ENCODE results near the gene TAF11L12.
"Not testable (repeated sequence)": the region's sequence is repeated elsewhere in the genome, so short reads cannot be mapped to it uniquely, and the experiment has no call there.

Gene TAF11L12

DNA sequence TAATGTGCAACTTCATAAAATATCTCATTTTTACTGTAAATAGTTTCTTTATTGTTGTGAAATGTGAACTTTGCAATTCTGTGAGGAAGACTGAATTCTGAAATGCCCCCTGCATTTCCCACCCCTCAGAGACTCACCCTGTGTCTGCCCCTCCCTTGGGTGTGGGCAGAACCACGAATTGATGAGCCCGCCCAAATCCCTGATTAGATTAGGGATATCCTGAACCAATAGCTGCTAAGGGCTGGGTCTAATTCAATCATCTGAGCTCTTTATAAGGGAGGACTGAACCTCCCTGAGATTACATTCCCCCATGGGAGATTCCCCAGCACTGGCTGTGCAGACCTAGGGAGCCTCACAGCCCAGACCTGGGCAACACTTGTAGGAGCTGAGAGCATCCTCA is at the start of gene TAF11L12:
TSS of gene TAF11L12 (plus strand) at position 301 of the 400 bp plus-strand sequence.
- in situ Hi-C loops (cut with HindIII; ENCODE audit: low pct_ligation_motif_present, low pct_unique_long_range_greater_than_20kb, low sequenced_read_pairs); DNase-seq: not testable (repeated sequence)

DNA sequence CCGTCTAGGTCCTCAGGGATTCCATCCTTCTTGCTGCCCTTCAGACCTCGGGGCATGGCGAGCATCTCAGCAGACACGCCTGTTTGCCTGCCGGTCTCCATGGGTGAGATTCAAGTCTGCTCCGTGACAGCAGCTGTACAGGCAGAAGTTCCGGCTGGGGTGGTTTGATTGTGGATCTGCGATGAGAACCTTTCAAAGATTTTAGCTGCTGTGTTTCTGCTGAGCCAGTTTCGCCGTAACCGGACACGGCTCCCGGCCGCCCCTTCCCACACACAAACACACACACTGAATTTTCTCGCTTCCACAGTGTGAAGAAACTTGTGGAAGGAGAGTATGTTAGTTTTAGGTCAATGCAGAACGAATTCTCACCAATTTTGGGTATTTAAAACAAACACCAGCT is 24.5 kb upstream of the TAF11L12 start, which contains the start of gene TAF11L7:
TSS of gene TAF11L7 (minus strand) at position 101 of the 400 bp plus-strand sequence.
- in situ Hi-C loops (cut with HindIII; ENCODE audit: low pct_ligation_motif_present, low pct_unique_long_range_greater_than_20kb, low sequenced_read_pairs); DNase-seq: not testable (repeated sequence)

DNA sequence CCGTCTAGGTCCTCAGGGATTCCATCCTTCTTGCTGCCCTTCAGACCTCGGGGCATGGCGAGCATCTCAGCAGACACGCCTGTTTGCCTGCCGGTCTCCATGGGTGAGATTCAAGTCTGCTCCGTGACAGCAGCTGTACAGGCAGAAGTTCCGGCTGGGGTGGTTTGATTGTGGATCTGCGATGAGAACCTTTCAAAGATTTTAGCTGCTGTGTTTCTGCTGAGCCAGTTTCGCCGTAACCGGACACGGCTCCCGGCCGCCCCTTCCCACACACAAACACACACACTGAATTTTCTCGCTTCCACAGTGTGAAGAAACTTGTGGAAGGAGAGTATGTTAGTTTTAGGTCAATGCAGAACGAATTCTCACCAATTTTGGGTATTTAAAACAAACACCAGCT is 19.3 kb upstream of the TAF11L12 start, which contains the start of gene TAF11L8:
TSS of gene TAF11L8 (minus strand) at position 101 of the 400 bp plus-strand sequence.
- DNase-seq; in situ Hi-C loops (cut with HindIII; ENCODE audit: low pct_ligation_motif_present, low pct_unique_long_range_greater_than_20kb, low sequenced_read_pairs): not testable (repeated sequence)

DNA sequence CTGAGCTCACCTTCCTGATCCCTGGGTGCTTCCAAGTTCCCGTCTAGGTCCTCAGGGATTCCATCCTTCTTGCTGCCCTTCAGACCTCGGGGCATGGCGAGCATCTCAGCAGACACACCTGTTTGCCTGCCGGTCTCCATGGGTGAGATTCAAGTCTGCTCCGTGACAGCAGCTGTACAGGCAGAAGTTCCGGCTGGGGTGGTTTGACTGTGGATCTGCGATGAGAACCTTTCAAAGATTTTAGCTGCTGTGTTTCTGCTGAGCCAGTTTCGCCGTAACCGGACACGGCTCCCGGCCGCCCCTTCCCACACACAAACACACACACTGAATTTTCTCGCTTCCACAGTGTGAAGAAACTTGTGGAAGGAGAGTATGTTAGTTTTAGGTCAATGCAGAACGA is 15.9 kb upstream of the TAF11L12 start, which contains the start of gene TAF11L9:
TSS of gene TAF11L9 (minus strand) at position 140 of the 400 bp plus-strand sequence.
- DNase-seq; in situ Hi-C loops (cut with HindIII; ENCODE audit: low pct_ligation_motif_present, low pct_unique_long_range_greater_than_20kb, low sequenced_read_pairs): not testable (repeated sequence)

DNA sequence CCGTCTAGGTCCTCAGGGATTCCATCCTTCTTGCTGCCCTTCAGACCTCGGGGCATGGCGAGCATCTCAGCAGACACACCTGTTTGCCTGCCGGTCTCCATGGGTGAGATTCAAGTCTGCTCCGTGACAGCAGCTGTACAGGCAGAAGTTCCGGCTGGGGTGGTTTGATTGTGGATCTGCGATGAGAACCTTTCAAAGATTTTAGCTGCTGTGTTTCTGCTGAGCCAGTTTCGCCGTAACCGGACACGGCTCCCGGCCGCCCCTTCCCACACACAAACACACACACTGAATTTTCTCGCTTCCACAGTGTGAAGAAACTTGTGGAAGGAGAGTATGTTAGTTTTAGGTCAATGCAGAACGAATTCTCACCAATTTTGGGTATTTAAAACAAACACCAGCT is 12.5 kb upstream of the TAF11L12 start, which contains the start of gene TAF11L10:
TSS of gene TAF11L10 (minus strand) at position 101 of the 400 bp plus-strand sequence.
- in situ Hi-C loops (cut with HindIII; ENCODE audit: low pct_ligation_motif_present, low pct_unique_long_range_greater_than_20kb, low sequenced_read_pairs); DNase-seq: not testable (repeated sequence)

DNA sequence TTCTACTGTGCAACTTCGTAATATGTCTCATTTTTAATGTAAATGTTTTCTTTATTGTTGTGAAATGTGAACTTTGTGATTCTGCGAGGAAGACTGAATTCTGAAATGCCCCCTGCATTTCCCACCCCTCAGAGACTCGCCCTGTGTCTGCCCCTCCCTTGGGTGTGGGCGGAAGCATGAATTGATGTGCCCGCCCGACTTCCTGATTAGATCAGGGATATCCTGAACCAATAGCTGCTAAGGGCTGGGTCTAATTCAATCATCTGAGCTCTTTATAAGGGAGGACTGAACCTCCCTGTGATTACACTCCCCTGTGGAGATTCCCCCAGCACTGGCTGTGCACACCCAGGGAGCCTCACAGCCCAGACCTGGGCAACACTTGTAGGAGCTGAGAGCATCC is 6.3 kb upstream of the TAF11L12 start, which contains the start of gene TAF11L11:
TSS of gene TAF11L11 (plus strand) at position 304 of the 400 bp plus-strand sequence.
- DNase-seq; in situ Hi-C loops (cut with HindIII; ENCODE audit: low pct_ligation_motif_present, low pct_unique_long_range_greater_than_20kb, low sequenced_read_pairs): not testable (repeated sequence)

DNA sequence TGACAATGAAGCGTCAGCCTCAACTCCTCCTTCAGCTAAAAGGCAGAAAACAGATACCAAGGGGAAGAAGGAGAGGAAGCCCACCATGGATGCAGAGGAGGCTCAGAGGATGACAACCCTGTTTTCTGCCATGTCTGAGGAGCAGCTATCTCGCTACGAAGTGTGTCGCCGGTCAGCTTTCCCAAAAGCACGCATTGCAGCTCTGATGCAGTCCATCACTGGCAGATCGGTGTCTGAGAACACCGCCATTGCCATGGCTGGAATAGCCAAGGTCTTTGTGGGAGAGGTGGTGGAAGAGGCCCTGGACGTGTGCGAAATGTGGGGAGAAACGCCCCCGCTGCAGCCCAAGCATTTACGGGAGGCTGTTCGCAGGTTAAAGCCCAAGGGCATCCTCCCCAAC is 5.2 kb upstream of the TAF11L12 start:
- in situ Hi-C loops (cut with HindIII; ENCODE audit: low pct_ligation_motif_present, low pct_unique_long_range_greater_than_20kb, low sequenced_read_pairs), result no loop called here
- no peak for DNase-seq

DNA sequence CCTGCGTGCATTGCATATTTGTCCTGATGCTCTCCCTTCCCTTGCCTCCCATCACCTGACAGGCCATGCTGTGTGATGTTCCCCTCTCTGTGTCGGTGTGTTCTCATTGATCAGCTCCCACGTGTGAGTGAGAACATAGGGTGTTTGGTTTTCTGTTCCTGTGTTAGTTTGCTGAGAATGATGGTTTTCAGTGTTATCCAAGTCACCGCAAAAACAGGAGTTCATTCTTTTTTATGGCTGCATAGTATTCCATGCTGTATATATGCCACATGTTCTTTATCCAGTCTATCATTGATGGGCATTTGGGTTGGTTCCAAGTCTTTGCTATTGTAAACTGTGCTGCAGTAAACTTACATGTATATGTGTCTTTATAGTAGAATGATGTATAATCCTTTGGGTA is 2.7 kb upstream of the TAF11L12 start:
- DNase-seq; in situ Hi-C loops (cut with HindIII; ENCODE audit: low pct_ligation_motif_present, low pct_unique_long_range_greater_than_20kb, low sequenced_read_pairs): not testable (repeated sequence)

DNA sequence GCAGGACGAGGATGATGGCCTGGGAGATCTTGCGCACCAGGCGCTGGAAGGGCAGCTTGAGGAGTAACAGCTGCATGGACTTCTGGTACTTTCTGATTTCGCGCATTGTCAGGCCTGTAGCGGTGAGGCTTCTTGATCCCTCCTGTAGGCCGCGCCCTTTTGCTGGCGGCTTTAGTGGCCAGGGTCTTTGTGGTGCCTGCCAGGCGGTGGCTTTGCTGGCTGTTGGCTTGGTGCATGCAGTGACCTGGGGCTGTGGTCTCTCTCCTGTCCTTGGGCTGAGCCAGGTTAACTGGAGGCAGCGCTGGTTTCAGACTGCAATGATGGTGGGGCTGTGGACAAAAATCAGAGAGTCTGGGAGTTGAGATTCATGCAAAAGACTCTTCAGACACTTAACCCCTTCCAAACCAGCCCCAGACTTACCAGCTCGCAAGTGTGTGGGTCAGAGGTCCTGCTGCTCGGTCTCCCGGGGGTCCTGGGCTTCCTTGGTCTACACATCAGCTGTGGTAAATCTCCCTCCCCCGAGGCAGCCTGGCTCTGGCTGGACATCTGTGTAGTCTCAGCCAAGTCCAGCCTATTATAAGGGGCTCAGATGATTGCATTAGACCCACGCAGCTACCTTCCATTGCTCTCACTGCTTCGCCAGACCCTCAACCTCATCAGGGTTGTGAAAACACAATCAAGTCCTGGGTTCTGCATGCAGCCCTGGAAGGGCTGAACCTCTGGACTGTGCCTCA is 4.8 kb downstream of the TAF11L12 start:
- no peak for DNase-seq
- in situ Hi-C loops (cut with HindIII; ENCODE audit: low pct_ligation_motif_present, low pct_unique_long_range_greater_than_20kb, low sequenced_read_pairs), result no loop called here

DNA sequence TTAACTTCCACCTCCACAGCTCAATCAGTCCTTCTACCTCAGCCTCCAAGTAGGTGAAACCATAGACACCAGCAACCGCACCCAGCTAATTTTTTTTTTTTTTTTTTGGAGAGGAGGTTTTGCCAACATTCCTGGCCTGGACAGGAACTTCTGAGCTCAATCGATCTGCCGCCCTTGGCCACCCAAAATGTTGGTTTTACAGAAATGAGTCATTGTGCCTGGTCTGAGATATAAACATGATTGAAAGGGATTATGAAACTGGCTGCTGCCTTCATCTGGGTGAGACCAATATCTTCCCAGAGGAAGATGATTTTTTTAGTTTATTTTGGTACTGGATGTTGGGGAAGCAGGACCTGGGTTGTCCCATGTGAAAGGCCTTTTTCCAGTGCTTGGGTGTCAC is 9.2 kb downstream of the TAF11L12 start:
- no peak for DNase-seq

DNA sequence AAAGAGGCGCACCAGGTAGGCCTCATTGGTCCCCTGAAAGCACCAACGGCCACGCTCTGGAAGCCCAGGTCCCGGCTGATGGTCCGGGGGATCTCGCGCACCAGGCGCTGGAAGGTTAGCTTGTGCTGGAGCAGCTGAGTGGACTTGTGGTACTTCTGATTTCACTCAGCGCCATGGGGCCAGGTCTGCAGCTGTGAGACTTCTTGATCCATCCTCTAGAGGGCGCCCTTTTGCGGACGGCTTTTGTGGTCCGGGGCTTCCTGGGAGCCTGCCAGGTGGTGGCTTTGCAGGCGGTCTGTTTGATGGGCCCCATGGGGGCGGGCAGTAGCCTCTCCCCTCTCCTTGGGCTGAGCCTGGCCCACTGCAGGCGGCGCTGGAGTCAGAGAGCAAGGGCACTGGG is 10.4 kb downstream of the TAF11L12 start:
- DNase-seq, result no peak
- in situ Hi-C loops (cut with HindIII; ENCODE audit: low pct_ligation_motif_present, low pct_unique_long_range_greater_than_20kb, low sequenced_read_pairs), result no loop called here

More for the DNA sequence above, 9.2 kb downstream of the TAF11L12 start:
- in situ Hi-C loops (cut with HindIII; ENCODE audit: low pct_ligation_motif_present, low pct_unique_long_range_greater_than_20kb, low sequenced_read_pairs), result no loop called here

DNA sequence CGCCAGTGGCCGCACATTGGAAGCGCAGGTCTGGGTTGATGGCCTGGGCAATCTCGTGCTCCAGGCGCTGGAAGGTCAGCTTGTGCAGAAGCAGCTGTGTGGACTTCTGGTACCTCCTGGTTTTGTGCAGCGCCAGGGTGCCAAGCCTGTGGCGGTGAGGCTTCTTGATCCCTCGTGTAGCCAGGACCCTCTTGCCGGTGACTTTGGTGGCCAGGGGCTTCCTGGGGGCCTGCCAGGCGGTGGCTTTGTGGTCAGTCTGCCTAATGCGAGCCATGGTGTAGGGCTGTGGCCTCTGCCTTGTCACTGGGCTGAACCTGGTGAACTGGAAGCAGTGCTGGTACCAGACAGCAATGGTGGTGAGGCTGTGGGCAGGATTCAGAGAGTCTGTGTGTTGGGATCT is 15.5 kb downstream of the TAF11L12 start:
- in situ Hi-C loops (cut with HindIII; ENCODE audit: low pct_ligation_motif_present, low pct_unique_long_range_greater_than_20kb, low sequenced_read_pairs), result no loop called here
- no peak for DNase-seq

DNA sequence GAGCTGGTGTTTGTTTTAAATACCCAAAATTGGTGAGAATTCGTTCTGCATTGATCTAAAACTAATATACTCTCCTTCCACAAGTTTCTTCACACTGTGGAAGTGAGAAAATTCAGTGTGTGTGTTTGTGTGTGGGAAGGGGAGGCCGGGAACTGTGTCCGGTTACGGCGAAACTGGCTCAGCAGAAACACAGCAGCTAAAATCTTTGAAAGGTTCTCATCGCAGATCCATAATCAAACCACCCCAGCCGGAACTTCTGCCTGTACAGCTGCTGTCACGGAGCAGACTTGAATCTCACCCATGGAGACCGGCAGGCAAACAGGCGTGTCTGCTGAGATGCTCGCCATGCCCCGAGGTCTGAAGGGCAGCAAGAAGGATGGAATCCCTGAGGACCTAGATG is 21.6 kb downstream of the TAF11L12 start, which contains the start of gene TAF11L13:
TSS of gene TAF11L13 (plus strand) at position 301 of the 400 bp plus-strand sequence.
- DNase-seq; in situ Hi-C loops (cut with HindIII; ENCODE audit: low pct_ligation_motif_present, low pct_unique_long_range_greater_than_20kb, low sequenced_read_pairs): not testable (repeated sequence)

DNA sequence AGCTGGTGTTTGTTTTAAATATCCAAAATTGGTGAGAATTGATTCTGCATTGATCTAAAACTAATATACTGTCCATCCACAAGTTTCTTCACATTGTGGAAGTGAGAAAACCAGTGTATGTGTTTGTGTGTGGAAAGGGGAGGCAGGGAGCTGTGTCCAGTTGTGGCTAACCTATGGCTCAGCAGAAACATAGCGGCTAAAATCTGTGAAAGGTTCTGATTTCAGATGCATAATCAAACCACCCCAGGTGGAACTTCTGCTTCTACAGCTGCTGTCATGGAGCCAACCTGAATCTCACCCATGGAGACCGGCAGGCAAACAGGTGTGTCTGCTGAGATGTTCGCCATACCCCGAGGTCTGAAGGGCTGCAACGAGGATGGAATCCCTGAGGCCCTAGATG is 24.0 kb downstream of the TAF11L12 start, which contains the start of gene TAF11L14:
TSS of gene TAF11L14 (plus strand) at position 301 of the 400 bp plus-strand sequence.
- DNase-seq, result no peak
- in situ Hi-C loops (cut with HindIII; ENCODE audit: low pct_ligation_motif_present, low pct_unique_long_range_greater_than_20kb, low sequenced_read_pairs), result no loop called here

DNA sequence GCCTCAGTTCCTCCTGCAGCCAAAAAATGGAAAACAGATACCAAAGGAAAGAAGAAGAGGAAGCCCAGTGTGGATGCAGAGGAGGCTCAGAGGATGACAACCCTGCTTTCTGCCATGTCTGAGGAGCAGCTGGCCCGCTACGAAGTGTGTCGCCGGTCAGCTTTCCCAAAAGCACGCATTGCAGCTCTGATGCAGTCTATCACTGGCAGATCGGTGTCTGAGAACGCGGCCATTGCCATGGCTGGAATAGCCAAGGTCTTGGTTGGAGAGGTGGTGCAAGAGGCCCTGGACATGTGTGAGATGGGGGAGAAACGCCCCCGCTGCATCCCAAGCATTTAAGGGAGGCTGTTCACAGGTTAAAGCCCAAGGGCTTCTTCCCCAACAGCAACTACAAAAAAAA is 39.0 kb downstream of the TAF11L12 start:
- not testable (repeated sequence) for DNase-seq

DNA sequence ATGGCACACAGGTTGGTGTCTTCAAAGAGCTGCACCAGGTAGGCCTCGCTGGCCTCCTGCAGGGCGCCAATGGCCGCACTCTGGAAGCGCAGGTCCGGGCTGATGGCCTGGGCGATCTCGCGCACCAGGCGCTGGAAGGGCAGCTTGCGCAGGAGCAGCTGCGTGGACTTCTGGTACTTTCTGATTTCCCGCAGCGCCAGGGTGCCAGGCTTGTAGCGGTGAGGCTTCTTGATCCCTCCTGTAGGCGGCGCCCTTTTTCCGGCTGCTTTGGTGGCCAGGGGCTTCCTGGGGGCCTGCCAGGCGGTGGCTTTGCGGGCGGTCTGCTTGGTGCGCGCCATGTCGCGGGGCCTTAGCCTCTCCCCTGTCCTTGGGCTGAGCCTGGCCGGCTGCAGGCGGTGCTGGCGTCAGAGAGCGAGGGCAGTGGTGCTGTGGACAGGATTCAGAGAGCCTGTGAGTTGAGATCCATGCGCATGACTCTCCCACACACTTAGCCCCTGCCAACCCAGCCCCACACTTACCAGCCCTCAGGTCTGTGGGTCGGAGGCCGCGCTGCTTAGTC is 45.1 kb downstream of the TAF11L12 start:
- DNase-seq; in situ Hi-C loops (cut with HindIII; ENCODE audit: low pct_ligation_motif_present, low pct_unique_long_range_greater_than_20kb, low sequenced_read_pairs): not testable (repeated sequence)

More for the DNA sequence above, 39.0 kb downstream of the TAF11L12 start:
- in situ Hi-C loops (cut with HindIII; ENCODE audit: low pct_ligation_motif_present, low pct_unique_long_range_greater_than_20kb, low sequenced_read_pairs), result not testable (repeated sequence)

DNA sequence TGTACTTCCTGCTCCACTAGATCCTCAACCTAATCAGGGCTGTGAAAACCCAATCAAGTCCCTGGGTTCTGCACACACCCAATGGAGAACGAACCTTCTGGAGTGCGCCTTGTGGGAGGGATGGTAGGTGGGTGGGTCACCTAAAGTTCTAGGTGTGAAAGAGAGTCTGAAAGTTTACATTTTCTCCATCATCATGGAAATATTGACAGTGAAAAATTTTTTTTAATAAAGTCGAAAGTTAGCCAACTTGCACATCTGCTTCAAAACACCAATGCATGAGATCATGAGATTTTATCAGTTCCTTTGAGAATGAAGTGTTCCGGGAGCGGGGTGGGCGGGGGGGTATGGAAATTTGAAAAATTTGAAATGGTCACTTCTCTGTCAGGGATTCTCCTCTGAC is 45.7 kb downstream of the TAF11L12 start:
- no peak for DNase-seq
- in situ Hi-C loops (cut with HindIII; ENCODE audit: low pct_ligation_motif_present, low pct_unique_long_range_greater_than_20kb, low sequenced_read_pairs), result no loop called here
